Nephron (organoid): ENCODE data around the gene IL3.

Source experiments
- H3K27ac Mint-ChIP-seq, 3 experiments: 2 replicates each; pipeline ENCODE4 v1.8.0; 2020; ENCODE audit warnings: mixed read lengths in 3 of 3, mild to moderate bottlenecking in 2 of 3, moderate library complexity in 1 of 3
- H3K27me3 Mint-ChIP-seq: 2 replicates; pipeline ENCODE4 v1.8.0; 2021; ENCODE audit warnings: low read depth, mild to moderate bottlenecking, moderate library complexity, mixed read lengths
- H3K36me3 Mint-ChIP-seq: 2 replicates; pipeline ENCODE4 v1.8.0; 2020; ENCODE audit warnings: low read depth, mixed read lengths
- H3K4me1 Mint-ChIP-seq: 2 replicates; pipeline ENCODE4 v1.8.0; 2020; ENCODE audit warnings: mixed read lengths
- H3K4me3 Mint-ChIP-seq, 3 experiments: 2 replicates each; pipeline ENCODE4 v1.8.0; 2020; ENCODE audit warnings: mild to moderate bottlenecking in 3 of 3, mixed read lengths in 3 of 3, moderate library complexity in 2 of 3
- H3K9me3 Mint-ChIP-seq: 2 replicates; pipeline ENCODE4 v1.8.0; 2020; ENCODE audit warnings: mixed read lengths
- CTCF ChIP-seq, 3 experiments: fragments of 200-600 bp; sonication (generic); IDR thresholded peaks; one replicate each; pipeline ENCODE4 v1.5.0; 2021; ENCODE audit warnings: antibody characterized with exemption in 3 of 3; ENCODE audit not compliant: unreplicated experiment in 3 of 3

The IL3 gene

GRCh38 chr5:132063090-132063911 lies 2.8 kb downstream of the IL3 start:
- peak; percentile 89 to 90 (median 90) for TF ChIP-seq CTCF (IDR thresholded peaks at IDR 0.05; ENCODE audit: unreplicated experiment in 3 of 3)
- no peak overlapping the region for H3K4me3 Mint-ChIP-seq
- no peaks in the 10 kb centered on the region for H3K4me1 Mint-ChIP-seq
- H3K9me3 Mint-ChIP-seq: no peaks in the 10 kb centered on the region
- peaks cover 19% of the 10 kb centered on the region for H3K27me3 Mint-ChIP-seq
- no peaks in the 10 kb centered on the region for H3K36me3 Mint-ChIP-seq
- no peak overlapping the region for H3K27ac Mint-ChIP-seq

- Mint-ChIP-seq H3K4me1 (no peaks in the 10 kb centered on the region), H3K9me3 (no peaks in the 10 kb centered on the region), H3K36me3 (no peaks in the 10 kb centered on the region), H3K27me3 (peaks cover 19% of the 10 kb centered on the region), H3K4me3 (no peak overlapping the region), H3K27ac (no peak overlapping the region)
- no peak for TF ChIP-seq CTCF (IDR thresholded peaks at IDR 0.05; ENCODE audit: unreplicated experiment in 3 of 3)
These were observed 3.7 kb downstream of the IL3 start for GRCh38 chr5:132064140-132064539.

- no peaks in the 10 kb centered on the region for H3K36me3 Mint-ChIP-seq
- no peaks in the 10 kb centered on the region for H3K4me1 Mint-ChIP-seq
- TF ChIP-seq CTCF (IDR thresholded peaks at IDR 0.05; ENCODE audit: unreplicated experiment in 3 of 3): peak; percentile 76 to 89 (median 84)
- no peak overlapping the region for H3K27ac Mint-ChIP-seq
- peaks cover 16% of the 10 kb centered on the region for H3K27me3 Mint-ChIP-seq
- H3K9me3 Mint-ChIP-seq: no peaks in the 10 kb centered on the region
- H3K4me3 Mint-ChIP-seq: no peak overlapping the region
These were observed 4.4 kb downstream of the IL3 start for GRCh38 chr5:132064738-132065331.

- no peaks in the 10 kb centered on the region for H3K36me3 Mint-ChIP-seq
- no peak overlapping the region for H3K27ac Mint-ChIP-seq
- TF ChIP-seq CTCF (IDR thresholded peaks at IDR 0.05; ENCODE audit: unreplicated experiment in 3 of 3): peak; percentile 29 to 40 (median 33)
- no peak overlapping the region for H3K4me3 Mint-ChIP-seq
- no peaks in the 10 kb centered on the region for H3K4me1 Mint-ChIP-seq
- peaks cover 16% of the 10 kb centered on the region for H3K27me3 Mint-ChIP-seq
- no peaks in the 10 kb centered on the region for H3K9me3 Mint-ChIP-seq
These were observed 5.0 kb downstream of the IL3 start for GRCh38 chr5:132065351-132065937.

- no peaks in the 10 kb centered on the region for H3K4me1 Mint-ChIP-seq
- peaks cover 16% of the 10 kb centered on the region for H3K27me3 Mint-ChIP-seq
These were observed 5.7 kb downstream of the IL3 start for GRCh38 chr5:132065951-132066701.

More at GRCh38 chr5:132065951-132066701, 5.7 kb downstream of the IL3 start:
- H3K27ac Mint-ChIP-seq: no peak overlapping the region
- H3K36me3 Mint-ChIP-seq: no peaks in the 10 kb centered on the region
- no peak for TF ChIP-seq CTCF (IDR thresholded peaks at IDR 0.05; ENCODE audit: unreplicated experiment in 3 of 3)
- no peaks in the 10 kb centered on the region for H3K9me3 Mint-ChIP-seq
- H3K4me3 Mint-ChIP-seq: no peak overlapping the region
